NCI-H146 treated with DMSO at 0.1 percent for 48 hours (cell line): ENCODE results near the gene LTBP3.

ENCODE experiments used
- DNase-seq: peaks from one replicate; lab custom pipeline; 2025; ENCODE audit not compliant: unreplicated experiment; lab: John Stamatoyannopoulos, UW

Gene LTBP3

GRCh38 chr11:65498727-65498976, 59.5 kb downstream of the LTBP3 start:
- no peak for DNase-seq

- DNase-seq: peak; percentile 59
Observed at GRCh38 chr11:65498042-65498726, 60.0 kb downstream of the LTBP3 start.

- DNase-seq: peak; percentile 96
Observed at GRCh38 chr11:65497141-65498041, 60.8 kb downstream of the LTBP3 start.

GRCh38 chr11:65496304-65497140, 61.6 kb downstream of the LTBP3 start:
- no peak for DNase-seq

GRCh38 chr11:65493367-65494176, 64.6 kb downstream of the LTBP3 start:
- DNase-seq: no peak

GRCh38 chr11:65492637-65493366, 65.4 kb downstream of the LTBP3 start:
- no peak for DNase-seq

- no peak for DNase-seq
Observed at GRCh38 chr11:65492387-65492636, 65.8 kb downstream of the LTBP3 start.

- peak; percentile 92 for DNase-seq
Observed at GRCh38 chr11:65491614-65492386, 66.4 kb downstream of the LTBP3 start.

- DNase-seq: no peak
Observed at GRCh38 chr11:65491163-65491465, 67.0 kb downstream of the LTBP3 start.

GRCh38 chr11:65489706-65490320, 68.3 kb downstream of the LTBP3 start:
- DNase-seq: no peak

GRCh38 chr11:65489035-65489705, 69.0 kb downstream of the LTBP3 start:
- no peak for DNase-seq
